ENCODE results near the gene TBX5.

DNA sequence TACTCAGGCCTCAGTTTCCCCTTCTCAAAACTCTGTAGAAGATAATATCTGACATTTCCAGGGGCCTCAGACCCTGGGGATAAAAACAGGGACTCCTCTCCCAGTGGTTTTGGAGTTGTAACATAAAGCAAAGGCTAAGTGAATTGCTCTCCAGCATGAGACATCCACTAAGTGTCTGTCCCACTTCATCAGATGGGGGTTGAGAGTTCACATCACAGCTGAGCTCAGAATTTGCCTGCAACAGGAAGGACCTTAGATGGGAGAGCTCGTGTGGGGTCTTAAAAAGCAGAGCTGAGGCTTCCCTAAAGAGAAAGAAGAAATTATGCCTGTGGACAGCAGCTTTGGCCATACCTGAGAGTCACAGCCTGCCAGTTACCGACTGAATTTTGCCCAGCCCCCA is 61.1 kb downstream of the TBX5 start:
- TF ChIP-seq TCF12 (IDR thresholded peaks at IDR 0.05; ENCODE audit: low read depth) (no peak), RAD21 (IDR thresholded peaks at IDR 0.05; ENCODE audit: low read depth) (no peak), TAF1 (IDR thresholded peaks at IDR 0.05; ENCODE audit: low read depth) (no peak), NFIC (IDR thresholded peaks at IDR 0.05) (no peak)
- TF ChIP-seq, protein P1, sequence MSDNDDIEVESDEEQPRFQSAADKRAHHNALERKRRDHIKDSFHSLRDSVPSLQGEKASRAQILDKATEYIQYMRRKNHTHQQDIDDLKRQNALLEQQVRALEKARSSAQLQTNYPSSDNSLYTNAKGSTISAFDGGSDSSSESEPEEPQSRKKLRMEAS (IDR thresholded peaks at IDR 0.05) = no peak
- TF ChIP-seq, protein P2, sequence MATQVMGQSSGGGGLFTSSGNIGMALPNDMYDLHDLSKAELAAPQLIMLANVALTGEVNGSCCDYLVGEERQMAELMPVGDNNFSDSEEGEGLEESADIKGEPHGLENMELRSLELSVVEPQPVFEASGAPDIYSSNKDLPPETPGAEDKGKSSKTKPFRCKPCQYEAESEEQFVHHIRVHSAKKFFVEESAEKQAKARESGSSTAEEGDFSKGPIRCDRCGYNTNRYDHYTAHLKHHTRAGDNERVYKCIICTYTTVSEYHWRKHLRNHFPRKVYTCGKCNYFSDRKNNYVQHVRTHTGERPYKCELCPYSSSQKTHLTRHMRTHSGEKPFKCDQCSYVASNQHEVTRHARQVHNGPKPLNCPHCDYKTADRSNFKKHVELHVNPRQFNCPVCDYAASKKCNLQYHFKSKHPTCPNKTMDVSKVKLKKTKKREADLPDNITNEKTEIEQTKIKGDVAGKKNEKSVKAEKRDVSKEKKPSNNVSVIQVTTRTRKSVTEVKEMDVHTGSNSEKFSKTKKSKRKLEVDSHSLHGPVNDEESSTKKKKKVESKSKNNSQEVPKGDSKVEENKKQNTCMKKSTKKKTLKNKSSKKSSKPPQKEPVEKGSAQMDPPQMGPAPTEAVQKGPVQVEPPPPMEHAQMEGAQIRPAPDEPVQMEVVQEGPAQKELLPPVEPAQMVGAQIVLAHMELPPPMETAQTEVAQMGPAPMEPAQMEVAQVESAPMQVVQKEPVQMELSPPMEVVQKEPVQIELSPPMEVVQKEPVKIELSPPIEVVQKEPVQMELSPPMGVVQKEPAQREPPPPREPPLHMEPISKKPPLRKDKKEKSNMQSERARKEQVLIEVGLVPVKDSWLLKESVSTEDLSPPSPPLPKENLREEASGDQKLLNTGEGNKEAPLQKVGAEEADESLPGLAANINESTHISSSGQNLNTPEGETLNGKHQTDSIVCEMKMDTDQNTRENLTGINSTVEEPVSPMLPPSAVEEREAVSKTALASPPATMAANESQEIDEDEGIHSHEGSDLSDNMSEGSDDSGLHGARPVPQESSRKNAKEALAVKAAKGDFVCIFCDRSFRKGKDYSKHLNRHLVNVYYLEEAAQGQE (IDR thresholded peaks at IDR 0.05; ENCODE audit: low read depth) = no peak
